Neural cell (in vitro differentiated cells): ENCODE measurements around the gene CCDC201.

Experiments used
- CTCF ChIP-seq: fragments of 450-650 bp; IDR thresholded peaks from 2 replicates; pipeline ENCODE4 v1.5.1; 2014; ENCODE audit warnings: antibody characterized with exemption, mild to moderate bottlenecking, moderate library complexity; ENCODE audit not compliant: poor library complexity, severe bottlenecking
- EP300 ChIP-seq: fragments of 450-650 bp; conservative IDR thresholded peaks from 2 replicates; pipeline ENCODE4 v1.6.1; 2014; ENCODE audit warnings: antibody characterized with exemption, mild to moderate bottlenecking, moderate library complexity; ENCODE audit not compliant: poor library complexity, severe bottlenecking
- EZH2 ChIP-seq: fragments of 200-600, 300-800 bp; shearing (Covaris generic), sonication (generic); IDR thresholded peaks from 2 replicates; pipeline ENCODE4 v1.6.1; 2014; ENCODE audit warnings: antibody characterized with exemption, low read length, borderline replicate concordance, mild to moderate bottlenecking; ENCODE audit not compliant: insufficient read depth, poor library complexity, severe bottlenecking
- MXI1 ChIP-seq: fragments of 450-650 bp; conservative IDR thresholded peaks from 2 replicates; pipeline ENCODE4 v1.6.1; 2014; ENCODE audit warnings: antibody characterized with exemption, mild to moderate bottlenecking; ENCODE audit not compliant: poor library complexity, severe bottlenecking
- POLR2AphosphoS5 ChIP-seq: IDR thresholded peaks from 2 replicates; pipeline ENCODE4 v1.6.1; 2012
- RAD21 ChIP-seq: fragments of 450-650 bp; conservative IDR thresholded peaks from 2 replicates; pipeline ENCODE4 v1.6.1; 2014; ENCODE audit warnings: antibody characterized with exemption, mild to moderate bottlenecking, moderate library complexity
- REST ChIP-seq: IDR thresholded peaks from 2 replicates; pipeline ENCODE4 v1.6.1; 2012; ENCODE audit warnings: borderline replicate concordance
- SMC3 ChIP-seq: fragments of 450-650 bp; conservative IDR thresholded peaks from 2 replicates; pipeline ENCODE4 v1.6.1; 2014; ENCODE audit warnings: antibody characterized with exemption, mild to moderate bottlenecking, moderate library complexity; ENCODE audit not compliant: poor library complexity
- TAF1 ChIP-seq: IDR thresholded peaks from 2 replicates; pipeline ENCODE4 v1.6.1; 2012; ENCODE audit warnings: low read depth

- no peak for TF ChIP-seq CTCF
- no peak for TF ChIP-seq EZH2
- TF ChIP-seq SMC3: no peak
- TF ChIP-seq REST: no peak
- no peak for TF ChIP-seq POLR2AphosphoS5
- TF ChIP-seq RAD21: no peak
- TF ChIP-seq EP300: no peak
- TF ChIP-seq TAF1: no peak
- TF ChIP-seq MXI1: no peak
These were observed 9.2 kb downstream of the CCDC201 start for GRCh38 chr7:45863715-45864114.
